B cell (primary cell): ENCODE measurements around the gene APBB3. TPM values are rescaled to one million over a fixed set of nuclear protein-coding genes. Genes with fewer than 3 reads are reported as not detected.

Source experiments
- ATAC-seq: fragments of 200-7000 bp; cut with Tn5 transposase; one replicate; pipeline ENCODE4 v1.10.0; 2021; ENCODE audit warnings: low read depth, mild to moderate bottlenecking, moderate number of reproducible peaks, moderate library complexity
- CTCF ChIA-PET: fragments of 350-600 bp; sonication (Branson Sonifier 250); formaldehyde crosslinking; loops from one replicate; lab custom pipeline; 2021; ENCODE audit warnings: antibody characterized with exemption, inconsistent platforms; lab: Charles Lee
- POLR2A ChIA-PET: fragments of 350-600 bp; sonication (Branson Sonifier 250); formaldehyde crosslinking; loops from one replicate; lab custom pipeline; 2021; ENCODE audit warnings: antibody characterized with exemption; lab: Charles Lee
- DNase-seq: peaks from one replicate; pipeline ENCODE4 v3.0.0; 2013
- H2AFZ ChIP-seq: 2 replicates; pipeline ENCODE4 v1.6.1; 2012; ENCODE audit warnings: mild to moderate bottlenecking, low read depth, low read length; ENCODE audit not compliant: insufficient read depth, poor library complexity, severe bottlenecking
- H3K27ac ChIP-seq, 2 donors: 1 replicate in 1 of 2; 2 replicates in 1 of 2; pipeline ENCODE4 v1.5.1; 2012 to 2013; ENCODE audit warnings: low read length in 2 of 2, mild to moderate bottlenecking in 2 of 2, moderate library complexity in 1 of 2
- H3K27me3 ChIP-seq, 4 experiments: fragments of 200-600 bp in 1 of 4; sonication (generic) in 1 of 4; replicated peaks in 1 of 4; 1 replicate in 2 of 4; 2 replicates in 2 of 4; pipeline versions ENCODE4 v1.6.1 to v1.7.0; 2013 to 2016; ENCODE audit warnings: low read length in 3 of 4, mild to moderate bottlenecking in 2 of 4, mixed read lengths in 1 of 4, moderate library complexity in 1 of 4; ENCODE audit not compliant: insufficient read depth in 4 of 4, control insufficient read depth in 3 of 4; ENCODE audit errors: control extremely low read depth in 1 of 4
- H3K36me3 ChIP-seq, 2 experiments: replicated peaks in 1 of 2; 1 replicate in 1 of 2; 2 replicates in 1 of 2; pipeline versions ENCODE4 v1.6.1 to v1.7.1; 2013; ENCODE audit warnings: low read length in 1 of 2; ENCODE audit not compliant: insufficient read depth in 2 of 2, control insufficient read depth in 1 of 2; ENCODE audit errors: control extremely low read depth in 1 of 2, extremely low read depth in 1 of 2
- H3K4me1 ChIP-seq, 2 donors: fragments of 200-600 bp in 1 of 2; sonication (generic) in 1 of 2; 1 replicate in 1 of 2; 2 replicates in 1 of 2; pipeline versions ENCODE4 v1.5.1 to v1.6.1; 2013 to 2017; ENCODE audit warnings: low read length in 2 of 2; ENCODE audit not compliant: control insufficient read depth in 2 of 2, insufficient read depth in 2 of 2
- H3K4me2 ChIP-seq: replicated peaks from 2 replicates; pipeline ENCODE3; 2012; ENCODE audit warnings: mild to moderate bottlenecking, low read depth, low read length; ENCODE audit not compliant: poor library complexity, severe bottlenecking
- H3K4me3 ChIP-seq, 5 experiments: fragments of 200-600 bp in 1 of 5; sonication (generic) in 1 of 5; 1 replicate in 3 of 5; 2 replicates in 2 of 5; pipeline versions ENCODE4 v1.5.1 to v1.7.0; 2011 to 2016; ENCODE audit warnings: low read length in 4 of 5, mild to moderate bottlenecking in 4 of 5, low read depth in 2 of 5, control low read depth in 1 of 5, moderate library complexity in 1 of 5; ENCODE audit not compliant: insufficient read depth in 1 of 5; ENCODE audit errors: control extremely low read depth in 1 of 5, extremely low read depth in 1 of 5
- H3K79me2 ChIP-seq: fragments of 200-600 bp; sonication (generic); one replicate; pipeline ENCODE4 v1.6.0; 2016; ENCODE audit warnings: low read length; ENCODE audit not compliant: control insufficient read depth, insufficient read depth
- H3K9ac ChIP-seq: fragments of 200-600 bp; sonication (generic); 2 replicates; pipeline ENCODE4 v1.6.1; 2017; ENCODE audit warnings: mild to moderate bottlenecking, low read length, moderate library complexity
- H3K9me3 ChIP-seq, 3 donors: one replicate each; pipeline versions ENCODE4 v1.6.1 to v1.7.1; 2013; ENCODE audit warnings: low read length in 2 of 3; ENCODE audit not compliant: control insufficient read depth in 2 of 3, insufficient read depth in 1 of 3; ENCODE audit errors: control extremely low read depth in 1 of 3
- H4K20me1 ChIP-seq: 2 replicates; pipeline ENCODE4 v1.6.0; 2012; ENCODE audit warnings: mild to moderate bottlenecking, low read length; ENCODE audit not compliant: insufficient read depth, control insufficient read depth, poor library complexity, severe bottlenecking
- H3K27ac Mint-ChIP-seq: one replicate; pipeline ENCODE4 v1.8.0; 2021; ENCODE audit warnings: mixed read lengths
- H3K27me3 Mint-ChIP-seq: one replicate; pipeline ENCODE4 v1.8.0; 2021; ENCODE audit warnings: mixed read lengths
- H3K4me1 Mint-ChIP-seq: one replicate; pipeline ENCODE4 v1.8.0; 2021; ENCODE audit warnings: mixed read lengths
- H3K4me3 Mint-ChIP-seq: one replicate; pipeline ENCODE4 v1.8.0; 2021; ENCODE audit warnings: mixed read lengths
- H3K9me3 Mint-ChIP-seq: one replicate; pipeline ENCODE4 v1.8.0; 2022; ENCODE audit warnings: mixed read lengths; ENCODE audit not compliant: insufficient read depth
- CTCF ChIP-seq: fragments of 200-600 bp; IDR thresholded peaks from one replicate; pipeline ENCODE4 v1.8.0; 2022; ENCODE audit warnings: antibody characterized with exemption, mild to moderate bottlenecking
- EZH2 ChIP-seq: IDR thresholded peaks from 2 replicates; pipeline ENCODE4 v1.6.1; 2012; ENCODE audit warnings: borderline replicate concordance, low read depth, mild to moderate bottlenecking, moderate library complexity, low read length; ENCODE audit not compliant: insufficient read depth, poor library complexity, severe bottlenecking
- WGBS: methylation state at CpG from one replicate; pipeline ENCODE4 v1.1.5; 2013; ENCODE audit warnings: missing lambda C conversion rate; ENCODE audit not compliant: insufficient coverage; 5-methylcytosine and 5-hydroxymethylcytosine counted together
- intact Hi-C: fragments of 100-400 bp; cut with micrococcal nuclease; formaldehyde crosslinking; loops from one replicate; pipeline ENCODE4 v1.10.0; 2022
- polyA plus RNA-seq: library from polyadenylated mRNA; depleted of rRNA; stranded (reverse); fragments of >200 nt; gene quantifications from 2 replicates; pipeline ENCODE4 v1.2.3, GENCODE V29; 2012
- total RNA-seq, 2 donors: library from RNA; stranded (reverse); fragments of 120-200 nt in 1 of 2; gene quantifications; 1 replicate in 1 of 2; 2 replicates in 1 of 2; pipeline versions ENCODE4 v1.2.3 to v1.2.4, GENCODE V29; 2013 to 2022

APBB3 gene
- total and polyA plus RNA-seq, 2 donors (not counting 1 experiment from before 2014, with no cell fraction given) = 73.9 to 126 TPM

DNA sequence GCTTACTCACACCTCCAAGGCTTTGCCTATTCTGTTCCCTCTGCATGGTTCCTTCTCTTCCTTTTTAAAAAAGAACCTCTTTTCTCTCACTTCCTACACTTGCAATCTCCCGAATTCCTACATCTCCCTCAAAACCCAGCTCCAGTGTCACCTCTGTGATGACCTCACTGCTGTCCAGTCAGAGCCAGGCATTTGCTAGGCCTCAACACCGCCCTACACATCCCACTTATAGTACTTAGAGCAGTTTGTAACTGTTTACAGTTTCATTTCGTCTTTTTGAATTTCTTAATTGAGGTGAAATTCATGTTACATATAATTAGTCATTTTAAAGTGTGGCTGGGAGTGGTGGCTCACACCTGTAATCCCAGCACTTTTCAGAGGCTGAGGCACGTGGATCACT is 37.7 kb upstream of the APBB3 start:
- no peak overlapping the region for H3K4me2 ChIP-seq
- CTCF ChIA-PET = no interaction called here
- H2AFZ ChIP-seq = no peak overlapping the region
- peaks cover 0 to 2% (median 0%) of the 10 kb centered on the region in 4 experiments for H3K27me3 ChIP-seq
- H3K4me3 ChIP-seq = no peak overlapping the region
- Mint-ChIP-seq H3K4me3 (no peak overlapping the region), H3K9me3 (no peaks in the 10 kb centered on the region), H3K4me1 (no peaks in the 10 kb centered on the region), H3K27me3 (peaks cover 5% of the 10 kb centered on the region), H3K27ac (no peak overlapping the region)
- WGBS = 63% methylated on average over 1 of the region's 4 CpGs
- no peak overlapping the region for H3K9ac ChIP-seq
- H3K4me1 ChIP-seq = no peaks in the 10 kb centered on the region
- H3K36me3 ChIP-seq = no peaks in the 10 kb centered on the region
- DNase-seq (no peak), ATAC-seq (no peak)
- H3K27ac ChIP-seq = no peak overlapping the region
- POLR2A ChIA-PET = no interaction called here
- H4K20me1 ChIP-seq = no peaks in the 10 kb centered on the region
- intact Hi-C loops = no loop called here
- H3K9me3 ChIP-seq = no peaks in the 10 kb centered on the region
- no peak for TF ChIP-seq CTCF
- TF ChIP-seq EZH2 = no peak
- H3K79me2 ChIP-seq = no peaks in the 10 kb centered on the region

- Mint-ChIP-seq H3K27me3 (peaks cover 9% of the 10 kb centered on the region), H3K27ac (no peak overlapping the region), H3K4me3 (no peak overlapping the region), H3K9me3 (no peaks in the 10 kb centered on the region), H3K4me1 (no peaks in the 10 kb centered on the region)
- TF ChIP-seq EZH2 (no peak), CTCF (no peak)
- ATAC-seq (no peak), DNase-seq (no peak)
- H3K27me3 ChIP-seq = peaks cover 0 to 2% (median 1%) of the 10 kb centered on the region in 4 experiments
- intact Hi-C loops = no loop called here
- H3K27ac ChIP-seq = no peak overlapping the region
- H3K4me3 ChIP-seq = no peak overlapping the region
- ChIA-PET POLR2A (no interaction called here), CTCF (no interaction called here)
- no peak overlapping the region for H2AFZ ChIP-seq
- no peaks in the 10 kb centered on the region for H4K20me1 ChIP-seq
- no peak overlapping the region for H3K9ac ChIP-seq
- H3K4me2 ChIP-seq = no peak overlapping the region
- H3K9me3 ChIP-seq = no peaks in the 10 kb centered on the region
- no peaks in the 10 kb centered on the region for H3K4me1 ChIP-seq
- H3K79me2 ChIP-seq = no peaks in the 10 kb centered on the region
- no peaks in the 10 kb centered on the region for H3K36me3 ChIP-seq
Measured at GRCh38 chr5:140600096-140600495, 35.7 kb upstream of the APBB3 start.
